NOMO-1 treated with DMSO at 0.1 percent for 48 hours (cell line): ENCODE measurements around the gene NFRKB.
"Not testable (repeated sequence)": the region's sequence is repeated elsewhere in the genome, so short reads cannot be mapped to it uniquely, and the experiment has no call there.

Experiments used
- DNase-seq: peaks from one replicate; lab custom pipeline; 2025; ENCODE audit not compliant: unreplicated experiment; lab: John Stamatoyannopoulos, UW

The NFRKB gene

GRCh38 chr11:129894278-129895125 lies 876 bp downstream of the NFRKB start:
- DNase-seq: peak; percentile 8

- no peak for DNase-seq
Observed at GRCh38 chr11:129888451-129888850, 6.9 kb downstream of the NFRKB start.

GRCh38 chr11:129885381-129885780 lies 10.0 kb downstream of the NFRKB start:
- DNase-seq: no peak

GRCh38 chr11:129884581-129884980 lies 10.8 kb downstream of the NFRKB start:
- DNase-seq: no peak

- peak; percentile 4 for DNase-seq
Observed at GRCh38 chr11:129881570-129882170, 13.7 kb downstream of the NFRKB start.

- DNase-seq: no peak
Observed at GRCh38 chr11:129880311-129880710, 15.1 kb downstream of the NFRKB start.

GRCh38 chr11:129871914-129872313 lies 23.5 kb downstream of the NFRKB start:
- DNase-seq: no peak

GRCh38 chr11:129868626-129869025 lies 26.8 kb downstream of the NFRKB start:
- not testable (repeated sequence) for DNase-seq

- DNase-seq: no peak
Observed at GRCh38 chr11:129866311-129866710, 29.1 kb downstream of the NFRKB start.

GRCh38 chr11:129865701-129866100 lies 29.7 kb downstream of the NFRKB start:
- no peak for DNase-seq

- DNase-seq: no peak
Observed at GRCh38 chr11:129864811-129865210, 30.6 kb downstream of the NFRKB start.

- DNase-seq: no peak
Observed at GRCh38 chr11:129861702-129862522, 33.5 kb downstream of the NFRKB start.

GRCh38 chr11:129856036-129856435 lies 39.3 kb downstream of the NFRKB start:
- no peak for DNase-seq

GRCh38 chr11:129855086-129855485 lies 40.3 kb downstream of the NFRKB start:
- no peak for DNase-seq

- DNase-seq: no peak
Observed at GRCh38 chr11:129854232-129854805, 41.1 kb downstream of the NFRKB start.

- no peak for DNase-seq
Observed at GRCh38 chr11:129853518-129854231, 41.7 kb downstream of the NFRKB start.

GRCh38 chr11:129852125-129852740 lies 43.1 kb downstream of the NFRKB start:
- DNase-seq: peak; percentile 38

- DNase-seq: no peak
Observed at GRCh38 chr11:129849447-129850130, 45.8 kb downstream of the NFRKB start.

- not testable (repeated sequence) for DNase-seq
Observed at GRCh38 chr11:129847361-129847760, 48.0 kb downstream of the NFRKB start.
